Calu3 (cell line): ENCODE measurements around the gene SCFD2. TPM values are rescaled to one million over a fixed set of nuclear protein-coding genes. Genes with fewer than 3 reads are reported as not detected.

Experiments used
- BruUV-seq: library from RNA; stranded (reverse); fragments of 400-500 nt; replicated peaks from 2 replicates; lab custom pipeline; 2021; lab: Mats Ljungman, UMichigan
- CTCF ChIA-PET: fragments of 300-600 bp; sonication (Branson Sonifier 250); formaldehyde crosslinking; loops from one replicate; lab custom pipeline; 2022; ENCODE audit warnings: antibody characterized with exemption; lab: Charles Lee
- DNase-seq: peaks from one replicate; pipeline ENCODE4 v3.0.0; 2022
- H3K27ac Mint-ChIP-seq: one replicate; pipeline ENCODE4 v1.8.0; 2022; ENCODE audit warnings: mixed read lengths; ENCODE audit not compliant: unreplicated experiment
- H3K27me3 Mint-ChIP-seq: one replicate; pipeline ENCODE4 v1.8.0; 2022; ENCODE audit warnings: mixed read lengths; ENCODE audit not compliant: unreplicated experiment
- H3K36me3 Mint-ChIP-seq: one replicate; pipeline ENCODE4 v1.8.0; 2022; ENCODE audit warnings: mild to moderate bottlenecking, moderate library complexity, mixed read lengths; ENCODE audit not compliant: insufficient read depth, unreplicated experiment
- H3K4me1 Mint-ChIP-seq: one replicate; pipeline ENCODE4 v1.8.0; 2022; ENCODE audit warnings: mild to moderate bottlenecking, low read depth, mixed read lengths; ENCODE audit not compliant: unreplicated experiment
- H3K4me3 Mint-ChIP-seq: one replicate; pipeline ENCODE4 v1.8.0; 2022; ENCODE audit warnings: mild to moderate bottlenecking, low read depth, moderate library complexity, mixed read lengths; ENCODE audit not compliant: unreplicated experiment
- H3K9me3 Mint-ChIP-seq: one replicate; pipeline ENCODE4 v1.8.0; 2022; ENCODE audit warnings: low read depth, mixed read lengths; ENCODE audit not compliant: unreplicated experiment
- CTCF ChIP-seq: fragments of 200-600 bp; IDR thresholded peaks from one replicate; pipeline ENCODE4 v1.8.0; 2022; ENCODE audit warnings: antibody characterized with exemption; ENCODE audit not compliant: unreplicated experiment
- intact Hi-C: fragments of 100-400 bp; cut with micrococcal nuclease; formaldehyde crosslinking; loops from one replicate; pipeline ENCODE4 v1.10.0; 2022; ENCODE audit not compliant: unreplicated experiment
- total RNA-seq: library from RNA; stranded (reverse); gene quantifications from 2 replicates; pipeline ENCODE4 v1.2.3, GENCODE V29; 2022

SCFD2 gene
- total RNA-seq, 1 experiment from 2014 or later = 16.7 TPM

GRCh38 chr4:53168228-53168627 is 197.6 kb downstream of the SCFD2 start:
- Mint-ChIP-seq H3K9me3 (no peaks in the 10 kb centered on the region), H3K36me3 (no peaks in the 10 kb centered on the region), H3K27ac (no peak overlapping the region), H3K4me3 (no peak overlapping the region), H3K4me1 (no peaks in the 10 kb centered on the region), H3K27me3 (no peaks in the 10 kb centered on the region)
- CTCF ChIA-PET = no interaction called here
- no peak for DNase-seq
- no TSS peak for BruUV-seq
- no peak for TF ChIP-seq CTCF
- intact Hi-C loops = no loop called here

- TF ChIP-seq CTCF = no peak
- Mint-ChIP-seq H3K27me3 (no peaks in the 10 kb centered on the region), H3K27ac (no peak overlapping the region), H3K36me3 (no peaks in the 10 kb centered on the region), H3K9me3 (no peaks in the 10 kb centered on the region), H3K4me3 (no peak overlapping the region), H3K4me1 (no peaks in the 10 kb centered on the region)
- intact Hi-C loops = no loop called here
- no peak for DNase-seq
- no TSS peak for BruUV-seq
- CTCF ChIA-PET = no interaction called here
These were observed 202.9 kb downstream of the SCFD2 start for GRCh38 chr4:53162969-53163368.

- CTCF ChIA-PET = interaction anchor here (0.7 kb wide), 1 partner anchor 16 kb away, joined by 3 read pairs; no protein-coding TSS in a partner anchor
- Mint-ChIP-seq H3K4me3 (no peak overlapping the region), H3K27me3 (no peaks in the 10 kb centered on the region), H3K36me3 (no peaks in the 10 kb centered on the region), H3K27ac (no peak overlapping the region), H3K4me1 (no peaks in the 10 kb centered on the region), H3K9me3 (no peaks in the 10 kb centered on the region)
- intact Hi-C loops = no loop called here
- no peak for DNase-seq
- TF ChIP-seq CTCF = no peak
- BruUV-seq = no TSS peak
These were observed 204.0 kb downstream of the SCFD2 start for GRCh38 chr4:53161787-53162433.

- Mint-ChIP-seq H3K9me3 (no peaks in the 10 kb centered on the region), H3K4me1 (no peaks in the 10 kb centered on the region), H3K27ac (no peak overlapping the region), H3K4me3 (no peak overlapping the region), H3K36me3 (no peaks in the 10 kb centered on the region), H3K27me3 (no peaks in the 10 kb centered on the region)
- BruUV-seq = no TSS peak
- intact Hi-C loops = no loop called here
- CTCF ChIA-PET = interaction anchor here (0.7 kb wide), 1 partner anchor 16 kb away, joined by 3 read pairs; no protein-coding TSS in a partner anchor
- TF ChIP-seq CTCF = no peak
- DNase-seq = no peak
These were observed 204.6 kb downstream of the SCFD2 start for GRCh38 chr4:53161051-53161786.
